Pancreas (tissue), 10 donors: ENCODE measurements around the gene DIDO1. TPM values are rescaled to one million over a fixed set of nuclear protein-coding genes. Genes with fewer than 3 reads are reported as not detected.

ENCODE experiments used
- ATAC-seq, 4 donors: fragments of 200-7000 bp; cut with Tn5 transposase; one replicate each; pipeline versions ENCODE4 v1.8.0 to v1.9.1; 2020; ENCODE audit warnings: mild to moderate bottlenecking in 4 of 4, moderate library complexity in 4 of 4
- DNase-seq, 6 donors: peaks; one replicate each; pipeline ENCODE4 v3.0.0-alpha.2; 2020
- FAIRE-seq: peaks from 2 replicates; lab custom pipeline; 2012; peaks lifted over from hg19 to GRCh38; lab: Jason Lieb, UNC
- H3K27ac ChIP-seq, 4 donors: fragments of 200-600 bp; sonication (generic); 1 replicate in 3 of 4; 2 replicates in 1 of 4; pipeline versions ENCODE4 v1.5.0 to v1.8.0; 2020
- H3K27me3 ChIP-seq, 4 donors: fragments of 200-600 bp; one replicate each; pipeline ENCODE4 v1.8.0; 2021
- H3K36me3 ChIP-seq, 3 donors: fragments of 200-600 bp; sonication (generic) in 1 of 3; one replicate each; pipeline versions ENCODE4 v1.5.0 to v1.8.0; 2020 to 2021
- H3K4me1 ChIP-seq, 3 donors: fragments of 200-600 bp; one replicate each; pipeline ENCODE4 v1.8.0; 2021
- H3K4me3 ChIP-seq, 4 donors: fragments of 200-600 bp; sonication (generic) in 2 of 4; one replicate each; pipeline versions ENCODE4 v1.5.0 to v1.8.0; 2020 to 2021
- H3K9me3 ChIP-seq, 4 donors: fragments of 200-600 bp; one replicate each; pipeline ENCODE4 v1.8.0; 2021
- WGBS, 2 donors: extraction: QIAGEN DNeasy Blood & Tissue Kit; methylation state at CpG; one replicate each; pipeline ENCODE4 v1.1.7; 2013; 5-methylcytosine and 5-hydroxymethylcytosine counted together
- intact Hi-C, 3 donors: fragments of 100-400 bp; cut with DNase I; formaldehyde crosslinking; loops; one replicate each; pipeline versions ENCODE4 v1.11.1 to v1.14.2; 2022
- polyA plus RNA-seq, 2 donors: library from polyadenylated mRNA; stranded (reverse); fragments of 200-250 nt; gene quantifications; one replicate each; pipeline ENCODE4 v1.2.3, GENCODE V29; 2013
- total RNA-seq, 6 donors: library from RNA; stranded (reverse); fragmentation: NEBNext Ultra II Directional in 4 of 6; extraction: Animal tissue kit (Norgen Biotek cat#: 25700) in 4 of 6; gene quantifications; one replicate each; pipeline versions ENCODE4 v1.2.1 to v1.2.4, GENCODE V29; 2021 to 2023
- TF ChIP-seq, protein P1 (sequence below), 4 donors: fragments of 200-600 bp; sonication (generic) in 3 of 4; IDR thresholded peaks; one replicate each; pipeline versions ENCODE4 v1.5.0 to v1.8.0; 2021; ENCODE audit warnings: antibody characterized with exemption in 4 of 4
- donor health status: healthy with polysubstance abuse.
- donor health status: DM: no; HTN: no; CAD: no; lungs with moderate emphysema.
- donor health status: DM: no; HTN: no; CAD: no.
- donor health status: control.
- donor health status: control.
- donor health status: Bipolar disorder and iron deficiency.
- donor health status: DM: yes; HTN: yes; CAD: no.
- donor health status: DM: no; HTN: no; CAD: no.
- donor health status: DM: no; HTN: no; CAD: no.
- donor health status: DM: yes; HTN: yes; CAD: no.

The DIDO1 gene
- total and polyA plus RNA-seq, 8 donors: 16.7 to 29.8 (median 18.5) TPM

DNA sequence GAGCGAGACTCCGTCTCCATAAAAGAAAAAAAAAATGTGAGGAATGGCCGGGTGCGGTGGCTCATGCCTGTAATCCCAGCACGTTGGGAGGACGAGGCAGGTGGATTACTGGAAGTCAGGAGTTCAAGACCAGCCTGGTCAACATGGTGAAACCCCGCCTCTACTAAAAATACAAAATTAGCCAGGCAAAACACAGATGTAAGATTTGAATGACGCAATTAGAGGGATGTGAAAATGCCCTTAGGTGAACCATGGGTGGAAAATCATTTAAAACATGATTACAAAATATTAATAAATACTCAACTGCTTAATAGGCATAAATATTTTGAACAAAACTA, 88.5 kb downstream of the DIDO1 start:
- no peaks in the 10 kb centered on the region for H3K9me3 ChIP-seq
- ATAC-seq (no peak), DNase-seq (no peak), FAIRE-seq (no peak)
- TF ChIP-seq, protein P1, sequence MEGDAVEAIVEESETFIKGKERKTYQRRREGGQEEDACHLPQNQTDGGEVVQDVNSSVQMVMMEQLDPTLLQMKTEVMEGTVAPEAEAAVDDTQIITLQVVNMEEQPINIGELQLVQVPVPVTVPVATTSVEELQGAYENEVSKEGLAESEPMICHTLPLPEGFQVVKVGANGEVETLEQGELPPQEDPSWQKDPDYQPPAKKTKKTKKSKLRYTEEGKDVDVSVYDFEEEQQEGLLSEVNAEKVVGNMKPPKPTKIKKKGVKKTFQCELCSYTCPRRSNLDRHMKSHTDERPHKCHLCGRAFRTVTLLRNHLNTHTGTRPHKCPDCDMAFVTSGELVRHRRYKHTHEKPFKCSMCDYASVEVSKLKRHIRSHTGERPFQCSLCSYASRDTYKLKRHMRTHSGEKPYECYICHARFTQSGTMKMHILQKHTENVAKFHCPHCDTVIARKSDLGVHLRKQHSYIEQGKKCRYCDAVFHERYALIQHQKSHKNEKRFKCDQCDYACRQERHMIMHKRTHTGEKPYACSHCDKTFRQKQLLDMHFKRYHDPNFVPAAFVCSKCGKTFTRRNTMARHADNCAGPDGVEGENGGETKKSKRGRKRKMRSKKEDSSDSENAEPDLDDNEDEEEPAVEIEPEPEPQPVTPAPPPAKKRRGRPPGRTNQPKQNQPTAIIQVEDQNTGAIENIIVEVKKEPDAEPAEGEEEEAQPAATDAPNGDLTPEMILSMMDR (IDR thresholded peaks at IDR 0.05): no peak
- no peaks in the 10 kb centered on the region for H3K36me3 ChIP-seq
- intact Hi-C loops: no loop called here
- 77 to 89% methylated on average over 8 of the region's 8 CpGs for WGBS, 2 donors
- no peak overlapping the region for H3K4me3 ChIP-seq
- no peaks in the 10 kb centered on the region for H3K27me3 ChIP-seq
- H3K4me1 ChIP-seq: no peaks in the 10 kb centered on the region
- no peak overlapping the region for H3K27ac ChIP-seq

DNA sequence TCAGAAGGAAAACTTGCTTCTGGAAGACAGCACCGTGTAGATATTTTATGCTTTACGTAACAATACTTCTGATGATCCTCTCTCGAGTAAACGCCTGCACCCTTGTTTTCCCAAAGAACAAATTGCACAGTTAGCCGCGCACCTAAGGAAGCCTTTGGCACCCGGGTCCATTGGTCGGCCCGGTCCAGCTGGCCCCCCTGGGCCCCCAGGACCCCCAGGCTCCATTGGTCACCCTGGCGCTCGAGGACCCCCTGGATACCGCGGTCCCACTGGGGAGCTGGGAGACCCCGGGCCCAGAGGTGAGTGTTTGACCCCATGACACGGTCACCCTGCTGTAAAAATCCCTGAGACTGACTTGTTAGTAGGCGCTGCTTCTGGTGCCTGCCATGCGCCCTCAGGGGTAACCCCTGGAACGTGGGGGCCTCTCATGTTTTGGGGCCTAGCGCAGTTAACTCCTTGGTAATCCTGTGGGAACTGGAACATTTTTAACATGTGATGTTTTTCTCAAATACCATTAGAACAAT, 89.3 kb downstream of the DIDO1 start:
- no peaks in the 10 kb centered on the region for H3K36me3 ChIP-seq
- TF ChIP-seq, protein P1 (IDR thresholded peaks at IDR 0.05): no peak
- intact Hi-C loops: no loop called here
- peak in 1 of 6 donors; percentile 38 for DNase-seq
- no peaks in the 10 kb centered on the region for H3K9me3 ChIP-seq
- no peak for ATAC-seq
- 78 to 83% methylated on average over 19 of the region's 19 CpGs for WGBS, 2 donors
- no peaks in the 10 kb centered on the region for H3K27me3 ChIP-seq
- H3K27ac ChIP-seq: no peak overlapping the region
- H3K4me3 ChIP-seq: no peak overlapping the region
- no peak for FAIRE-seq
- no peaks in the 10 kb centered on the region for H3K4me1 ChIP-seq

DNA sequence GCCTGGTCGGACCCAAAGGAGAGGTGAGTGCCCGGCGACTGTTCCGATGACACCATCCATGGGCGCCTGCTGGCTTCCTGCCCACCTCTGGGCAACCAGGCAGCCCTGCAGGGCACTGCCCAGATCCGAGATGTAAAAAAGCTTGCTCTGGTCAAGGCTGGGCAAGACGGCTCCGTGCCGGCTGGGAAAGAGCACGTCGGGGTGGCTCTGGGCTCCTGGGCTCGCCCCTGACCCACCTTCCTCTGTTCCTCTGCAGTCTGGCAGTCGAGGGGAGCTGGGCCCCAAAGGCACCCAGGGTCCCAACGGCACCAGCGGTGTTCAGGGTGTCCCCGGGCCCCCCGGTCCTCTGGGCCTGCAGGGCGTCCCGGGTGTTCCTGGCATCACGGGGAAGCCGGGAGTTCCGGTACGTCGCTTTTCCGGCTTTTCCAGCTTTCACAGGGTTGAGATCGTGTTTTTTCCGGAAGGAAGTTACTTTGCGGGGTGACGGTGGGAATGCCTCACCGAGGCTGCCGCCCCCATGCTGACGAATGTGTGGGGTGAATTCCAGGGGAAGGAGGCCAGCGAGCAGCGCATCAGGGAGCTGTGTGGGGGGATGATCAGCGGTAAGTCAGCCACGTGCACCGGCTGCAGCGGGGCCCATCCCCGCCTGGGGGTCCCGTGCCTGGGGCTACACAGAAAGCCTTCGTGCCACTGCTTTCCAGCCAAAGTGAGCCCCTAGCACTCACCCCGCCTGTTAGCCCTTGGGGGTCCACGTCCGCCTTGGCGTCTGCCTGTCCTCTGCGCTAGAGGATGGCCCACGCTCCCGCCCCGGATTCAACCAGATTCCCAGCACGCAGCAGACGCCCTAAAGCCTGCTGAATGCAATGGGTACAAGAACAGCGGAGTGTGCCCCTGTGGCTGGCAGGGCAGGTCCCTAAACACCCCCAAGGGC, 90.1 kb downstream of the DIDO1 start:
- H3K4me1 ChIP-seq: no peaks in the 10 kb centered on the region
- H3K27me3 ChIP-seq: no peaks in the 10 kb centered on the region
- H3K36me3 ChIP-seq: no peaks in the 10 kb centered on the region
- intact Hi-C loops: no loop called here
- no peak overlapping the region for H3K4me3 ChIP-seq
- TF ChIP-seq, protein P1 (IDR thresholded peaks at IDR 0.05): no peak
- peak in 1 of 6 donors; percentile 48 for DNase-seq
- no peak for ATAC-seq
- H3K9me3 ChIP-seq: no peaks in the 10 kb centered on the region
- no peak overlapping the region for H3K27ac ChIP-seq
- no peak for FAIRE-seq
- WGBS, 2 donors: 68 to 77% methylated on average over 51 to 52 of the region's 52 CpGs

DNA sequence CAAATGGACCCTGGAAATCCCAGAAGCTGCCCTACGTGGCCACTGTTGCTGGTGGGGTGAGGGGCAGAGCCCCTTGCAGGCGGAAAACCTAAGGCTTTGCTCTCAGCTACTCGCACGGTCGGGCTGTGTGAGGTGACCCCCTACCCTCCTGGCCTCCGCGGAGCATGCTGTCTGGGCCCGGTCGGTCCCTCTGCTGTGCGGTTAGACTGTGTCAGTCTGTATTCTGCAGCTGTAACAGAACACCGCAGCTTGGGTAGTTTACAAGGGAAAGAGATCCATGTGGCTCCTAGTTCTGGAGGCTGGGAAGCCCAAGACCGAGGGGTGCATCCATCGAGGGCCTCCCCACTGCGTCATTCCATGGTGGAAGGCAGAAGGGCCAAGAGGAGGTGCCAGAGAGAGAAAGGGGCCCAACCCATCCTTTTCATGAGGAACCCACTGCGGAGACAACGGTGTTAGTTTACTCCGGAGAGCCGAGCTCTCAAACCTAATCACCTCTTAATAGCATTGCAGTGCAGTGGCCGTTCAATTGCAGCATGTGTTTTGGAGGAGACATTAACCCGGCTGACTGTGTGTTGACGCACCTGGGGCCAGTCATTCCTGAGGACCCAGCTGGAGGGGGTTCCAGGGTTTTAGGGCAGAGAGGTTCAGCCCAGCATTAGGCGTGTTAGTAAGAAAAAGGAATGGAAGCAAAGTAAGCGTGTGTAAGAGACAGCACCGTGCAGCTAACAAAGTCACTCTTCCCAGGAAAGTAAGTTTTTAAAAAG, 91.2 kb downstream of the DIDO1 start:
- no peak for FAIRE-seq
- H3K4me1 ChIP-seq: no peaks in the 10 kb centered on the region
- H3K27ac ChIP-seq: no peak overlapping the region
- TF ChIP-seq, protein P1 (IDR thresholded peaks at IDR 0.05): no peak
- no peaks in the 10 kb centered on the region for H3K36me3 ChIP-seq
- WGBS, 2 donors: 71 to 81% methylated on average over 24 of the region's 24 CpGs
- no peak overlapping the region for H3K4me3 ChIP-seq
- intact Hi-C loops: no loop called here
- no peaks in the 10 kb centered on the region for H3K9me3 ChIP-seq
- DNase-seq: peak in 2 of 6 donors; percentile 26 to 34
- no peaks in the 10 kb centered on the region for H3K27me3 ChIP-seq
- ATAC-seq: no peak
